HG03469 (cell line): Measurements from ENCODE around the gene MED9.

Experiments used
- ATAC-seq: cut with Tn5 transposase; IDR thresholded peaks from one replicate; pipeline ENCODE4 v1.9.1; 2021; ENCODE audit warnings: mild to moderate bottlenecking, moderate library complexity, moderate number of reproducible peaks; ENCODE audit not compliant: unreplicated experiment

MED9 gene

DNA sequence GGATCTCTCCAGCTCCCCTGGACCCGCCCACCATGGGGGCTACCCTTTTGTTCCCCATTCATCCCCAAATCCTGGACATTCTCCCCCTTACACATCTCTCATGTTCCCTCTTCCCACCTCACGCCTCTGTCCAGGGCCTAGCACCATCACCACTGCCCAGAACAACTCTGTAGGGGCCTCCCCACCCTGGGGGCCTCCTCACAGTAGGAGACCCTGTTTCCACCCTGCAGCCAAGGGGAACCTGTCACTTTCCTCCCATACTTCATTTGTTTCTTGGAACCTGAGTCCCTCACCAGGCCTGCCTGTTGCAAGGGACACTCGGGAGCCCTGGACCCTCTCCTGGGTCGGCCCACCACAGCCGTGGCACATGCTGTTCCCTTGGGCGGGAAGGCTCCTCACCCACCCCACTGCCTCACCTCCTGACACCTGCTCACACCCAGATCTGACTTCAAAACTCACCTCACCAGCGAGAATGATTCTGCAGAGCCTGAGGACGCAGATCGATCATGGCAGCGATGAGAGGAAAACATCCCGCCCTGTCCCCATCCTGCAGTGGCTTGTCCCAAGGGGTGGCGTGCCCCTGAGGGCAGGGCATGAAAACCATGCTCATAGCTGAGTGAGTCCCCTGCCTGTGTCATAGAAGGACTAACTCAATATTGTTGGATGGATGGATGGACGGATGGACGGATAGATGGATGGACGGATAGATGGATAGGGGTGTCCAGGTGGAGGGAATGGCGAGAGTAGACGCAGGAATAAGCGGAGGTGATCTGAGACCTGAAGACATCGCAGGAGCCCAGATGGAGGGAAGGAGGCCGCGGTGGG is 26.2 kb downstream of the MED9 start:
- ATAC-seq: no peak

DNA sequence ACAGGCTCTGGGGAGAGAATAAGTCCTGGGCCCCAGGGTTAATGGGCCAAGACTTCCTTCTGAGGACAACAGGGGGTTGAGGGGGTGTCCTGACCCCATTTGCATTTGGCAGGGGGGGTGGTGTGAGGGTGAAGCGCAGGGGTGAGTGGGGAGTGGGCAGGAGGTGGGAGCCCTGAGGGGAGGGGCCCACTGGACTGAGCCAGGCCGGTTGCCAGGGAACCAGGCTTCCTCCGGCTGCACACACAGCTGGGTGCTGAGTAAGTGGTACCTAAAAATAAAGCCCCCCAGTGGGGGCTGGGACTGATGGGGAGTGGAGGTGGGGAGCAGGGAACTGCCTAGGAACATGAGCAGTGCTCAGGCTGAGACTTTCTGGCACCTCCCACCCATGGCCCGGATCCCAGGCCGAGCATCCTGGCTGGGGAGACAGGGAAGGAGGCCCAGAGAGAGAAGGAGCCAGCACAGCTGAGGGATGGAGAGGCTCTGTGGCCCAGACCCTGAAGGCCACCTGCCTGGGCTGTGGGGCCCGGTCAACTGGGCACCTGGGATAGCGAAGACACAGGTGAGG is 26.8 kb downstream of the MED9 start:
- no peak for ATAC-seq

DNA sequence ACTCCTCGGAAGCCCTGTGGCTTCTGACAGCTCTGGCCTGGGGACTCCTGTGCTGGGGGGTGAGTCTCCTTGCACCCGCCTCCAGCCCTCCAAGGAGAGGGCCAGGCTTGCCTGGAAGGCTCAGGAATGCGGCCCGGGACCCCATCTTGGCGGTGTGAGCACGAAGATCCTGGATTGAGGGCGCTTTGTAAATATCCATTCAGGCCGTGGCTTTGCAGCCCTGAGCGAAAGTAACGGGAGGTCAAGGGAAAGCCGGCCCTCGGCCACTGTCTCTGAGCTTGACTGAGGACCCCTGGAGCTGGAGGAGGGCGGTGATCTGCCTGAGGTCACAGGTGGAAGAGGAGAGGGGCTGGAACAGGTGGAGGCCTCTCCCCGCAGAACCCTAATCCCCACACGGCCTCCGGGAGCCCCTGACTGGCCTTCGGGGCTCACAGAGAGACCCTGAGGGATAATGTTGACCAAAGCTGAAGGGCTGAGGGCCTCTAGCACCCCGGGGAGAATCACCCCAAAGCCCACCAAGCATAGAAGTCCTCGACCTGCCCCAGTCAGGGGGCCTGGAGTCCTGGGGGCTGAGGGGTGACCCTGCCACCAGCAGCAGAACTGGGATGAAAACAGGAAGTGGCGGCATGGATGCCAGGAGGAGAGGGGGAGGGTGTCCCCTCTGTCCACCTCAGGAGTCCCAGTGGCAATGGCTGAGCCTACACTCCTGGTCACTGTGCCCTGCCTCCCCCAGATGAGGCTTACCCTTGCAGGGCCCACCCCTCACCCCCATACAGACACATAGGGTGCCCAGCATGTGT is 27.7 kb downstream of the MED9 start:
- ATAC-seq: no peak

DNA sequence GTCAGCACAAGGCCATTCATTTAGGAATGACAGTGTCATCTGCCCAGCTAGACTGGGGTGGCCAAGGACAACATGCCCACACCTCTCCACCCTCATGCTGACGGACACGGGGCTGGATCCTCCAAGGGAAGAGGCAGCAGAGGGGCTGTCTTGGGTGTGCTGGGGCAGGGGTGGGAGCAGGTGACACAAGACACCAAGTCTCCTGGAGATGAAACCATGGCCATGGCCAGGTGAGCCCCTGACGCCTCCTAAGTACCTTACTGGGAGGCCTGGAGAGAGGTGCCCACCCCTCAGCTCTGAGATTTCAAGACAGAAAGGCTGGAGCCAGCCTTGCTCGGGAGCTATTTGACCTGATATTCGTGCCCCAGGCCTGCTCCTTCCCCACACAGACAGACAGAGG is 28.4 kb downstream of the MED9 start:
- no peak for ATAC-seq

DNA sequence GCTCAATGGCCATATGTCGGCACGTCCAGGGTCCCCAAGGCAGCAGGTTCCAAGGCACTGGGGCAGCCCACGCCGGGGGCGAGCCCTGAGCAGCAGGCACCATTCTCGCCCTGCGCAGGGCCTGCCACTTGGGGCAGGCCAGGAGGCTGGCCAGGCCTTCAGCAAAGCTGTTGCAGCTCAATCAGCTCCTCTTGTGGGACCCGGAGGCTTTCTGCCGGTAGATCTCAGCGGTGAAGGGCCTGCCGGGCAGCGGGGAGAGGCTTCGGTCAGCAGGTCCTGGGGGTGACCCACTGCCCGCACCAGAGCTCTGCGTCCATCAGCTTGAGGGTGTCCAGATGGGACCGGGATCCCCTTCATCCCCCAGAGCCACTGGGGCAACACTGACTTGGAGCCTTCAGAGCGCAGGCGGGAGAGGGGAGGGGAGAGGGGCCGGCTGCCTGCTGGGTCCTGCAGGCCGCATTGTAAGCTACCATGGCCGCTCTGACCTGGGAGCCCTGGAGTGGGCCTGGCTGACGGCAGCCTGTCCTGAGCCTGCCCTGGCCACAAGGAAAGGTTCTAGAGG is 28.9 kb downstream of the MED9 start:
- no peak for ATAC-seq

DNA sequence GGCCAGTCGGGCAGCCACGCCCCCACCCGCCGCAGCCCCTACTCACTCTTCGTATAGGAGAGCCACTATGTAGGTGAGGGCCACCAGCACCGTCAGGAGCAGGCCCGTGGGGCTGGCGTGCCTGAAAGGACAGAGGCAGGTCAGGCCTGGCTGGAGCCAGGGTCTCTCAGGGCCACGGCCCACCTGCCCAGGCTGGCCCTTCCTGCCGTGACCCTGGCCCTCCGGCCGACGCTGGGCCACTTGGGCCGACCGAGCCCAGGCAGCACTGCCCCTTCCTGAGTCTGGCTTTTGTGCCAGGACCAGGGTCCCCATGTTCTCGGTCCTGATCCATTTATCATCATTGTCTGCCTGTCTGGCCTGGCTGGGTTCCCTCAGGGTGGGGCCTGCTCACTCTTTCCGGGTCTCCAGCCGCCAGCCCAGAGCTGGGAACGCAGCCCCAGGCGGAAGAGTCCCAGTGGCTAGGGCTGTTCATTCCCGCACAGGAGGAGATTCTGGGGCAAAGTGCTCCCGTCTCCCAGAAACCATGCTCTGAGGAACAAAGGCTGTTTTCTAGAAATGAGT is 29.5 kb downstream of the MED9 start:
- ATAC-seq: no peak

DNA sequence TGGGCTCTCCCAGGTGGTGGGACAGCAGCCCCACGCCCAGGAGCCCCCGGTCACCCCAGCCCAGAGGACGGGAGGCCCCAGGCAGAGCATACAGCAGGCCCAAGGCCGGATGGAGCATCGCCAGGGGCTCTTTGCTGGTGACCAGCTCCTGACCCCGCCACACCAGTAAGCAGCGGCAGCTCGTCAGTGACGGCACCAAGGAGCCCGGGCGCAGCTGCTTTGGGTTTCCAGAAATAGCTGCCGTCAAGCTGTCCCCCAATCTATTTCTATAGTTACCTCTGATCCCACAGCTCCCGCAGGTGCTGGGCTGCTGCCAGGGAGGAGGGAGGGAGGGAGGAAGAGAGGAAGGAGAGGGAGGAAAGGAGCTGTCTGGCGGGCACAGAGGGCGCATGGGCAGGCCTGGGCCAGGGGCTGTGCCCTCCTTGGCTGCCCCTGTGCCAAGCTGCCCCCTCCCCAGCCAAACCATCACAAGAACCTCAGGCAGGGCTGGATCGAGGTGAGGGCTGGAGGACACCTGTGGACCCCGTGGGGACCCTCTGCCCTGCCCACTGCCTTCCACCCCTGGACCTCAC is 30.2 kb downstream of the MED9 start:
- ATAC-seq: no peak

DNA sequence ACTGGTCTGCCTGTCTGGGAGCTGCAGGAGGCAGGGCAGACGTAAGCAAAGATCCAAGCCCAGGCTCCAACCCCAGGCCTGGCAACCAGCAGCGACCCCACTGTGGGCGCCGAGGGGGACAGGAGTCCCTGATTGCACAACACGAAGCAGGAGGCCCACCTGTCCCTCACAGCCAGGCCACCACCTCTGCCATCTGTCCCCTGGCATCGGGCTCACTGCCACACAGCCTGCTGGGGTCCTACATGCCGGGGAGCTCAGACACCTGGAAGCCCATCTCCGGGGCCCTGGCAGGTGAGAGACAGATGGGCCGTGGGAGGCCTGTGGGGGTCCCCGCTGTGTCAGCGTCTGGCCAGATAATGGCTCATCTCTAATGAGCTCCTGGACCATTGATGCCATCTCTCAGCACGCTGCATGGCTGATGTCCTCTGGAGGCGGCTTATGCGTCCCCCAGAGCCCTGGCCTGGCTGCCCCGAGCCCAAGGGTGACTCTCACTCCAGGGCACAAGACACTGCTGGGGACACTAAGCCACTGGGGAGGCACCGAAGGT is 30.7 kb downstream of the MED9 start:
- no peak for ATAC-seq

DNA sequence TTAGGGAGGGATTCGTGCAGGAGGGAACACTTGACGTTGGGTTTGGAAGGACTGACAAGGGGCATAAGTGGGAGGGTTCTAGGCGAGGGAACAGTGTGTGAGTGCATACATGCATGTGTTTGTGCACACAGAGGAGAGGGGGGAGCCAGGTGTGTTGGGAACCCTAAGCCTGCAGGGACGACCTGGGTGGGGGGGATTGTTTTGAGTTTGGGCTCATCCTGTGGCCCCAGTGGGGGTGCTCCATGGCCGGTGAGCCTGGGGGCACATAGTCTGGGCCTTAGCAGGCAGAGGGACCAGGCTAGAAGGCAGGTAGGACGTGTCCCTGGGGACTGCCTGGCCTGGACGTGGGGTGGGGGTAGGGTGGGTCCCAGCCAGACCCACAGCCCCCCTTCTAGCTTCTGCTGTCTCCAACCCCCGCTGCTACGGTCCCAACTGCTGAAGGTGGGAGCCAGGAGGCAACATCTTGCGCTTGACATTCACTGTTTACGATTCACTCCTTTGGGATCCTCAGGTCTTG is 31.3 kb downstream of the MED9 start:
- ATAC-seq: no peak

DNA sequence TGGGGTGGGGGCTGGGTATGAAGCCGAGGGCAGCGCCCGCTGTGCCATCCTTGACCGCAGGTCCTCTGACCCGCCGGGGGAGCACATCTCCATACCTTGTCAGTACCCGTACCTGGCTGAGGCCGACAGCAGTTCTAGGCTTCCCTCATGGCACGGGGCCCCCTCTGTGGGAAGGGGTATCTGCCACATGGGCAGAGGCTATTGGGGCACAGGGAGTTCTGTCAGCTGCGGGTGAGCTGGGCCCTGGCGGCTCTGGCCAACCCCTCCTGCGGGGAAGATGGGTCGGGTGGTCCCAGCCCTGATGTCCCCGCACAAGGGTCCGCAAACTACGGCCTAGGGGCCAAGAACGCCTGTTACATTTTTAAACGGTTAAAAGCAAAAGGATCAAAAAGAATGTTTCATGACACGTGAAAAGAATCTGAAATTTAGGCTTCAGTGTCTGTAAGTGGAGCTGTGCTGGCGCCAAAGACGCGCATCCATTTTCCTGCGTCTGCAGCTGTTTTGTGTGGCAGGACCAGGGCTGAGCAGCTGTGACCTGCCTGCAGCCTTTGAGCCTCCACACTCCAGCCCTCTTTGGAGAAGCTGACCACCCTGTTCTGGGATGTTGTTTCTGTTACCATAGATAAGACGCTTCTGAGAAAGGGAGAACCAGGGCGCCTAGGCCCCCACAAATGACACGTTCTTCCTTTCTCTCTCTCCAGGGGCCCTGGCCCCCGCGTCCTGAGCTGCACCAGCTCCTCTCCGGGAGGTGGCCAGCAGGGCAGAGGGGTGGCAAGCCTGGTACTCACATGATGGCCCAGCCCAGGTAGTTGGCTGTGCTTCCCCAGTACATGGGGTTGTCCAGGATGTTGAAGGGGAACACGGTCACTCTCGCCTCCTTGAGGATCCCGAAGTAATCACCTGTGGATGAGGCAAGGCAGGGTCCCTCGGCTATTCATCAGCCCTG is 32.1 kb downstream of the MED9 start:
- no peak for ATAC-seq

DNA sequence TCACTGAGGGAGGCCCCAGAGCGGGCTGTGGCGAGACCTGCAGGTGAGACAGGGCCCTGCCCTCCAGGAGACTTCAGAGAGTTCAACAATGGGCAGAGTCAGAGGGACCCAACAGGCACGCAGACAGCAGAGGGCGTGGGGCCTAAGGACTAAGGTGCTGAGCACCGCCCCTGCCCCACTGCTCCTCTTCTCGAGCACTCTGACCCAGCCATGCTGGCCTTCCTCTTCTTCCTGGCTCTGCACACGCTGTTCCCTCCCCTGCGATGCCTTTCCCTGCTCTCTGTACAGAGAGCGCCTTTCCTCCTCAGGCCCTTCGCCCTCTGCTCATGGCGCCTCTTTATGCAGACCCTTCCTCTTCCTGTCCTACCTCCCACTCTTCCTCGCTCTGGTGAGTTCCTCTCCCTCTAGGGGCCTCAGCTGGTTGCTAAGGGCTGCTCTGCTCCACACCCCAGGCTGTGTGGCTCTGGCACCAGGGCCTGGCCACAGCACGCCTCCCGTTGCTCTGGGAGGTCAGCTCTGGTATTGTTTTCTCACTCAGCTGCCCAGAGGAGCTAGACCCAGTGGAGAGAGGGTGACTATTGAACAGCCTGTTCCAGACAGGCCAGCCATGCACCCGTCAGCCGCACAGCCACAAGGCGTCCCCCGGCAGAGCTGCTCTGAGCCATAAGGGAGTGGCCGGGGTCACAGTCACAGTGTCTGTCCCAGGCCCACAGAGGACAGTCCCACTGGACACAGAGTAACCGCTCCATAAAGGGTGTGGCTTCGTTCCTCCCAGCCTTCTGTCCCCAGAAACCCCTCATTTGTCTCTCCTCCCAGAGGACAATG is 33.0 kb downstream of the MED9 start:
- ATAC-seq: no peak

DNA sequence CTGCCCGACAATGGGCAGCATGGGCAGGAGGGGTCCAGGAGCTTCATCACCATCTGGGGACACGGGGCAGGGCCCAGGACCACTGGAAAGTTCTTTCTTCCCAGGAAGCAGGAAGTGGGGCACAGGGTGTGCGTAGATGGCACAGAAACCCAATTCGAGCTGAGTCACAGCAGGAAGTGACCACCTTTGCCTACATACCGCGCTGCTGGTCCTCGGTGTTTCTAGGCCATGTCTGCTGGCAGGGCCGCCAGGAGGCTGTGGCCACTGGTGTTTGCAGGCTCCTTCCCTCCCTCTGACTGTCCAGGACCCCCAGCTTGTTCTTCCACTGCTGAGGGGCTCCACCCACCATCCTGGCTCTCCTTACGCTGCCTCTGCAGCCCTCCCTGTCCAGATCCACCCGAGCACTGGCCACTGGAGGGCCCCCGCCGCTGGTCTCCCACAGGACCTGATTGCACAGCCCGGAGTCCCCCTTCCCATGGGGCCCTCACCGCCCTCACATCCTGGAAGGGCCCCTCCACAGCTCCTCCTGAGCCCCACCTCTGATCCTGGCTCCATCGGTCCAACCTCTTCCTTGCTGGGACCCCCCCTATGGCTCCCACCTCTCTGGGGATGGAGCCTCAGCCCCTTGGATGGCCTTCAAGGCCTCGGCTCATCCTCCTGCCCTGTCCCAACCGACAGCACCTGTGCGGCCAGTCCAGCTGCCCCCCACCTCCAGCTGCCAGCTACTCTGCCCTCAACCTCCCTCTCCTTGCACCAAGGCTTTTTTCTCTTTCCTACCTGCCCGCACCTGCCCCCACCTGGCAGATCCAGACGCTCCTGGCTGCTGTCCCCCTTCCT is 33.9 kb downstream of the MED9 start:
- ATAC-seq: no peak

DNA sequence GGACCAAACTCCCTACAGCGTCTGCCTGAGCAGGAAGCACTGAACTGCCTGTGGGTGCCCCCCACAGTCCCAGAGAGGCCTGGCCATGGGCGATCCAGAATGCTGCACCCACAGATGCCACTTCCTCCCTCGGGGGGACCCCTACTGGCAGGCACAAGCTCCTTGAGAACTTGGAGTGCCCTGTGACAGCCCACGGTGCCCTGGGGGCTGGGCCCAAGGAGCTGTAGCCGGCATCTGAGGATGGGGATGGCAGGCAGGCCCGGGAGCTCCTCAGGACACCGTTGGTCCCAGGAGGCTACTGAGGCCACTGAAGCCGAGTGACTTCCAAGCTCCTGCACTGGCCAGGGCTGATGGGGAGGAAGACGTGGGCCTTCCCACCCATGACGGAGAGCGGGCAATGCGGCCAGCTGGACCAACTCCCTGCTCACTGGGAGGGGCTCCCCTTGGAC is 34.5 kb downstream of the MED9 start:
- no peak for ATAC-seq

DNA sequence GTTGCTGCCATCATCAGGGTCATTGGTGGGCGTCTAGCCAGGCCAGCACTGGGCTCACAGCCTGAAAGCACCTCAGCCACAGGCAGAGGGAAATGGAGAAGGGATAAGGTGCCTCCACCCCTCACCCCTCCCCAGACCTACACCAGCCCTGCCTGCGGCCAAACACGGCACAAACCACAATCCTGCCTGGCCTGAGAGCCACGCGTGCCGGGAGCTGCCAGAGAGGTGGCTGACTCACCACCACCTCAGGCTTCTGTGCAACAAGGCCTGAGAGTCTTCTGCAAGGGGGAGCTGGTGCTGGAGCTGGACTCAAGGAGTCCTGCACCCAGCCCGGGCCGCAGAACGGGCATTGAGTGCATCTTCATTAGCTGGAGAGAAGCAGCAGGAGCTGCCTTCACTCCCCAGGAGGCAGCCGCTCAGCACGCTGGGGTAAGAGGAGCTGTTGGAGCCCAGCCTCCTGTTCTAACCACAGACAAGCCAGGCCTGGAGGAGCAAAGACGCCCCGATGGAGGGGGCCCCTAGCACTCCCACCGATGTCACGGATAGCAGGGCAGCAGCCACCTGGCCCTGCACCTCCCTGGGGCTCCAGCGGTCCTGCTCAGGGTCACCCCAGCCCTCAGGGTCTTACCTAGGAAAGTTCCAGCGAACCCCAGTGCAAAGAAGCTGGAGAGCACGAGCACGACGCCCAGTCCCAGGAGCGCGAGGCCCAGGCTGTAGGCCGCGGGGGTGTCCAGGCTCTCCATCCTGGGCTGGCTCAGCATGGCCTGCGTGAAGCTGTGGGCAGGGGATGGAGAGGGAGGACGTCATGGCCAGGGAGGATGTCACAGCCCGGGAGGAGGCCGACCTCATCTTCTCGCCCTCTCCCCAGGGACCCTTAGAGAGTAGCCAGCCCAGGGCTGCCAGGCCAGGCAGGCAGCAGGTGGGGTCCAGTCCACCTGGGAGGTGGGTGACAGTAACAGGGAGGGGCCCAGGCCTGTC is 35.4 kb downstream of the MED9 start:
- ATAC-seq: no peak

DNA sequence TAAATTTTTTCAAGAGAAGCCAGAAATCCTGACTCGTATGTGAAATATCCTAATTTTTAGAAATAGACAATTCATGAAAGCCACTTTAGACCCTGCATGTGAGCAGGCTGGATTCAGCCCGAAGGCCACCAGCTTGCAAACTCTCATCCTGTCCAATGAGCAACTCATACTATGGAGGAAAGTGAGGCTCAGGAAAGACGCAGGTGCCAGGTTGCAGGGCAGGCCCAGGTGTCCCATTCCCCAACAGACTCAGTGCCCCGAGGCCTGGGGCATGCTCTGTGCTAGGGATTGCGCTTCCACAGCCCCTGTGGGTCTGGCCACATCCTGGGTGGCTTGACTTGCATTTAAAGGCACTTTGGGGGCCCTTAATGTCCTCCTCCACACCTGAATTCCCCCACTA is 36.1 kb downstream of the MED9 start:
- ATAC-seq: no peak

DNA sequence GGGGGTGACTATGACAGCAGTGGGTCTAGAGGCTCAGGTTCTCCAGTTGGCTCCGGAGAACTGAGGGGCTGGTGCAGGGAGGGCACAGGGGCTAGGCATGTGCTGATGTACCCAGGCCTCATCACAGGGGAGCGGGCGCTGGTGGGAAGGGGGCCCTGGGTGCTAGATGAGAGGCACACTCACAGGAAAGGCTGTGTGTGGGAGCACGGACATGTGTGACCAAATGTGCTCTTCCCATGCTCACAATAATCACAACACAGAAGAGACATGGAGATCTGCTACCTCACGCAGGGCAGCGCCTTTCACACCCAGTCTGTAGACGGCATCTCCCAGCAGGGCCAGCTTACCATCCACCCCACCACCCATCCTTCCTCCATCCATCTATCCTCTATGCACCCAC is 36.8 kb downstream of the MED9 start:
- no peak for ATAC-seq
